ENCODE results near the gene IGSF23.
"Not testable (repeated sequence)": the region's sequence is repeated elsewhere in the genome, so short reads cannot be mapped to it uniquely, and the experiment has no call there.

The IGSF23 gene

GRCh38 chr19:44576843-44577565 lies 36.4 kb upstream of the IGSF23 start:
- no peaks in the 10 kb centered on the region for H3K9me3 ChIP-seq
- H3K27me3 ChIP-seq (ENCODE audit: low read depth): no peaks in the 10 kb centered on the region
- H3K36me3 ChIP-seq (replicated peaks): no peaks in the 10 kb centered on the region
- in situ Hi-C loops (cut with MboI; ENCODE audit: low sequenced_read_pairs): loop anchor here (10.0 kb wide), 2 partner anchors 198 to 268 kb away; partner anchors contain the start of genes CBLC and NECTIN2
- H3K4me3 ChIP-seq: no peak overlapping the region
- H3K4me1 ChIP-seq: peaks cover 4% of the 10 kb centered on the region; the same call in 1 of the 2 replicates
- DNase-seq (ENCODE audit: low spot score in 2 of 2): peak; percentile 73 to 78

- DNase-seq (ENCODE audit: low spot score in 2 of 2): peak in 1 of 2 experiments; percentile 1
- Histone ChIP-seq H3K36me3 (replicated peaks) (no peaks in the 10 kb centered on the region), H3K27me3 (ENCODE audit: low read depth) (no peaks in the 10 kb centered on the region), H3K4me1 (peaks cover 4% of the 10 kb centered on the region; the same call in 1 of the 2 replicates), H3K4me3 (no peak overlapping the region), H3K9me3 (no peaks in the 10 kb centered on the region)
- in situ Hi-C loops (cut with MboI; ENCODE audit: low sequenced_read_pairs): loop anchor here (10.0 kb wide), 2 partner anchors 197 to 267 kb away; partner anchors contain the start of genes CBLC and NECTIN2
Observed at GRCh38 chr19:44577566-44577874, 35.8 kb upstream of the IGSF23 start.

- H3K4me3 ChIP-seq: no peak overlapping the region
Observed at GRCh38 chr19:44579663-44580365, 33.5 kb upstream of the IGSF23 start.

GRCh38 chr19:44580366-44580895 lies 32.9 kb upstream of the IGSF23 start:
- peak in 1 of 2 experiments; percentile 3 for DNase-seq (ENCODE audit: low spot score in 2 of 2)
- Histone ChIP-seq H3K4me3 (no peak overlapping the region), H3K36me3 (replicated peaks) (no peaks in the 10 kb centered on the region), H3K4me1 (no peaks in the 10 kb centered on the region; the same call in 1 of the 2 replicates), H3K9me3 (no peaks in the 10 kb centered on the region), H3K27me3 (ENCODE audit: low read depth) (no peaks in the 10 kb centered on the region)
- in situ Hi-C loops (cut with MboI; ENCODE audit: low sequenced_read_pairs): no loop called here

More at GRCh38 chr19:44579663-44580365, 33.5 kb upstream of the IGSF23 start:
- in situ Hi-C loops (cut with MboI; ENCODE audit: low sequenced_read_pairs): loop anchor here (10.0 kb wide), 2 partner anchors 195 to 265 kb away; partner anchors contain the start of genes CBLC and NECTIN2
- H3K27me3 ChIP-seq (ENCODE audit: low read depth): no peaks in the 10 kb centered on the region
- no peaks in the 10 kb centered on the region for H3K36me3 ChIP-seq (replicated peaks)
- DNase-seq (ENCODE audit: low spot score in 2 of 2): no peak
- no peaks in the 10 kb centered on the region for H3K9me3 ChIP-seq
- no peaks in the 10 kb centered on the region; the same call in 1 of the 2 replicates for H3K4me1 ChIP-seq

GRCh38 chr19:44581288-44581687 lies 32.1 kb upstream of the IGSF23 start:
- no peak overlapping the region for H3K4me3 ChIP-seq
- in situ Hi-C loops (cut with MboI; ENCODE audit: low sequenced_read_pairs): no loop called here
- H3K9me3 ChIP-seq: no peaks in the 10 kb centered on the region
- H3K4me1 ChIP-seq: no peaks in the 10 kb centered on the region; the same call in 1 of the 2 replicates
- H3K27me3 ChIP-seq (ENCODE audit: low read depth): no peaks in the 10 kb centered on the region
- H3K36me3 ChIP-seq (replicated peaks): no peaks in the 10 kb centered on the region
- no peak for DNase-seq (ENCODE audit: low spot score in 2 of 2)

GRCh38 chr19:44582581-44583265 lies 30.6 kb upstream of the IGSF23 start:
- peak; percentile 14 to 87 for DNase-seq (ENCODE audit: low spot score in 2 of 2)
- Histone ChIP-seq H3K4me1 (no peaks in the 10 kb centered on the region; the same call in 1 of the 2 replicates), H3K9me3 (no peaks in the 10 kb centered on the region), H3K27me3 (ENCODE audit: low read depth) (no peaks in the 10 kb centered on the region), H3K36me3 (replicated peaks) (no peaks in the 10 kb centered on the region), H3K4me3 (no peak overlapping the region)
- in situ Hi-C loops (cut with MboI; ENCODE audit: low sequenced_read_pairs): no loop called here

DNA sequence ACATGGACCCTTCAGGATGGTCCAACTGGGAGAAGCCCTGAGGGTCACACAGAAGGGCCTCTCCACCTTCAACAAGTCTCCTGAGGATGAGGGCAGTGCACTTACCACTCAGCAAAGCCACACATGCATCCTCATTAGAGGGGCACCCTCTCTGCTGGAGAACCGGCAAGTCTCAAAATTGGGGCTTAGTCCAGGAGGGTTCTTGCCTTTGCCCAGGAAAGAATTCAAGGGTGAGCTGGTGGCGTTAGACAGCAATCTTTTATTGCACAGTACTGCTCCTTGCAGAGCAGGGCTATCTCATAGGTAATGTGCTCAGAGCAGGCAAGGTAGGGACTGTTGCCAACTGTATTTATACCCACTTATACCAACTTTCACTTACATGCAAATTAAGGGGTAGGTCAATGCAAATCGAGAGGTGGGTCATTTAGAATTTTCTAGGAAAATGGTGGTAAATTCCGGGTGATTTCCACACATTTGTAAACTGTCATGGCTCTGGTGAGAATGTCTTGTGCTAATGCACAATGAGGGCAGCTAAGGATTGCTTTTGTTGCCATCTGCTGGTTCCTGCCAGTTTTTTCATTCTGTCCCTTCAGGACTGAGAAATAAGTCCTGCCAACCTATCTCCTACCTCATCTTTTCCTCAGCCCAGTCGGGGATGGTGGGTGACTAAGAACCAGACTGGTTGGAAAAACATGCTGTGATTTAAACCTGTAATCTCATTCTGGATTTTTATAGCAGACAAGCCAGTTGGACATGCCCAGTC lies 27.8 kb upstream of the IGSF23 start:
- Histone ChIP-seq H3K36me3 (replicated peaks) (no peaks in the 10 kb centered on the region), H3K4me1 (peaks cover 5% of the 10 kb centered on the region), H3K9me3 (no peaks in the 10 kb centered on the region), H3K27me3 (ENCODE audit: low read depth) (no peaks in the 10 kb centered on the region), H3K4me3 (no peak overlapping the region)
- in situ Hi-C loops (cut with MboI; ENCODE audit: low sequenced_read_pairs): no loop called here
- DNase-seq (ENCODE audit: low spot score in 2 of 2): no peak

- no peak for DNase-seq (ENCODE audit: low spot score in 2 of 2)
- peaks cover 5% of the 10 kb centered on the region for H3K4me1 ChIP-seq
- no peak overlapping the region for H3K4me3 ChIP-seq
- peaks cover 7% of the 10 kb centered on the region for H3K9me3 ChIP-seq
- in situ Hi-C loops (cut with MboI; ENCODE audit: low sequenced_read_pairs): no loop called here
- H3K27me3 ChIP-seq (ENCODE audit: low read depth): no peaks in the 10 kb centered on the region
- no peaks in the 10 kb centered on the region for H3K36me3 ChIP-seq (replicated peaks)
Observed at GRCh38 chr19:44587963-44588770, 25.2 kb upstream of the IGSF23 start.

GRCh38 chr19:44588771-44589112 lies 24.6 kb upstream of the IGSF23 start:
- no peak for DNase-seq (ENCODE audit: low spot score in 2 of 2)
- Histone ChIP-seq H3K9me3 (peaks cover 7% of the 10 kb centered on the region), H3K4me3 (no peak overlapping the region), H3K27me3 (ENCODE audit: low read depth) (no peaks in the 10 kb centered on the region), H3K36me3 (replicated peaks) (no peaks in the 10 kb centered on the region), H3K4me1 (peaks cover 8% of the 10 kb centered on the region)
- in situ Hi-C loops (cut with MboI; ENCODE audit: low sequenced_read_pairs): no loop called here

DNA sequence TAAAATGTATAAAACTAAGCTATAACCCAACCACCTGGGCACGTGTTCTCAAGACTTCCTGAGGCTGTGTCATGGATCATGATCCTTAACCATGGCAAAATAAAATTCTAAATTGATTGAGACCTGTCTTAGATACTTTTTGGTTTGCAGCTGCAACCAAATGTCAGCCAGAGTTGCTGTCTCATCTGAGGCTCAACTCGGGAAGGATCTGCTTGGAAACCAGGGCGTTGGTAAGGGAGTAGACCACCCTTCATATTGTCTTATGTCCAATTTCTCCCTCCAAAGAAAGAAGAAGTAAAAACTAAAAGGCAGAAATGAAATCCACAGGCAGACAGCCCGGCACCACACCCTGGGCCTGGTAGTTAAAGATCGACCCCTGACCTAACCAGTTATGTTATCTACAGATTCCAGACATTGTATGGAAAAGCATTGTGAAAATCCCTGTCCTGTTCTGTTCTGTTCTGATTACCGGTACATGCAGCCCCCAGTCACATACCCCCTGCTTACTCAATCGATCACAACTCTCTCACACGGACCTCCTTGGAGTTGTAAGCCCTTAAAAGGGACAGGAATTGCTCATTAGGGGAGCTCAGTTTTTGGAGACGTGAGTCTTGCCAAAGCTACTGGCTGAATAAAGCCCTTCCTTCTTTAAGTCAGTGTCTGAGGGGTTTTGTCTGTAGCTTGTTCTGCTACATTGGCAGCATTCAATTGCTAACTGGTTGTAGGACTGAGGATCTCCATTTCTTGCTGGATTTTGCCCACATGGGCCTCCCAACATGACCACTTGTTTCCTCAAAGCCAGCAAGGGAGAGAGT lies 22.9 kb upstream of the IGSF23 start:
- H3K9me3 ChIP-seq: peaks cover 7% of the 10 kb centered on the region
- no peak for DNase-seq (ENCODE audit: low spot score in 2 of 2)
- no peak overlapping the region for H3K4me3 ChIP-seq
- no peaks in the 10 kb centered on the region for H3K36me3 ChIP-seq (replicated peaks)
- in situ Hi-C loops (cut with MboI; ENCODE audit: low sequenced_read_pairs): no loop called here
- no peaks in the 10 kb centered on the region for H3K27me3 ChIP-seq (ENCODE audit: low read depth)
- H3K4me1 ChIP-seq: peaks cover 19% of the 10 kb centered on the region

GRCh38 chr19:44591340-44591993 lies 21.9 kb upstream of the IGSF23 start:
- in situ Hi-C loops (cut with MboI; ENCODE audit: low sequenced_read_pairs); H3K36me3 ChIP-seq (replicated peaks); H3K9me3 ChIP-seq; DNase-seq (ENCODE audit: low spot score in 2 of 2); H3K27me3 ChIP-seq (ENCODE audit: low read depth); H3K4me3 ChIP-seq: not testable (repeated sequence)
- H3K4me1 ChIP-seq: peaks cover 22% of the 10 kb centered on the region
